ENCODE measurements around the gene MYBPC1. TPM values are rescaled to one million over a fixed set of nuclear protein-coding genes. Genes with fewer than 3 reads are reported as not detected.

The MYBPC1 gene
- total and polyA plus RNA-seq, 2 of the 13 experiments (the other 11 are each of a cell fraction or from before 2014, with no cell fraction given): 0.31 to 0.53 TPM

DNA sequence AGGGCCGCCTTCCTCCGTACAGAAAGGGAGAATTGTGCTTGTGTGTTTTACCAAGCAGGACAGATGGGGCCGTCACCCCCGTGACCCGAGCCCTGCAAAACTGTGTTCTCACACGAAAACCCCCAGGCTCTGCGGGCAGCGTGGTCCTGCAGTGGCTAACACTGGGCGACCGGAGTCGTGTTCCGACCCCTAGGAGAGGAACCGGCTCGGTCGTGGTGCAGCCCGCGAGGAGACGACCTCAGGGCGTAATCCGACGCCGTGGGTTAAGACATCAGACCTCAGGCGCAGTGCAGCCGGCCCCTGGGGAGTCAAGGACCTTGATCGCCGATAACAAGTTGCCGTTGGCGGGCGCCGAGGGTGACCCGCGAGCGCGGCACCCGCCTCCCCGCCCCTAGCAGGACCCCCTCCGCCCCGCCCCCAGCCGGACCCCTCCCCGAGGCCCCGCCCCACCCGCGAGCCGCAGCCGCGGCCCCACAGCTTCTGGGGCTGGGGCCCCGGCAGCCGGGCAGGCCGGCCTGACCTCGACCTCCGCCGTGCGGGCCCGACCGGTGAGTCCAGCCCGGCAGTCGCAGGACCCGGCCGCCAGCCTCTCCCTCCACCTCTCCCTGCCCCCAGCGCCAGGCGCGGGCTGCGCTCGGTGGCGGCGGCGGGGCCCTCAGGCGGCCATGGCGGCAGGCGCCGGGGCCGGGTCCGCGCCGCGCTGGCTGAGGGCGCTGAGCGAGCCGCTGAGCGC, 102.6 kb downstream of the MYBPC1 start, which contains the start of gene CHPT1 (continued):
- TF ChIP-seq, protein P1, sequence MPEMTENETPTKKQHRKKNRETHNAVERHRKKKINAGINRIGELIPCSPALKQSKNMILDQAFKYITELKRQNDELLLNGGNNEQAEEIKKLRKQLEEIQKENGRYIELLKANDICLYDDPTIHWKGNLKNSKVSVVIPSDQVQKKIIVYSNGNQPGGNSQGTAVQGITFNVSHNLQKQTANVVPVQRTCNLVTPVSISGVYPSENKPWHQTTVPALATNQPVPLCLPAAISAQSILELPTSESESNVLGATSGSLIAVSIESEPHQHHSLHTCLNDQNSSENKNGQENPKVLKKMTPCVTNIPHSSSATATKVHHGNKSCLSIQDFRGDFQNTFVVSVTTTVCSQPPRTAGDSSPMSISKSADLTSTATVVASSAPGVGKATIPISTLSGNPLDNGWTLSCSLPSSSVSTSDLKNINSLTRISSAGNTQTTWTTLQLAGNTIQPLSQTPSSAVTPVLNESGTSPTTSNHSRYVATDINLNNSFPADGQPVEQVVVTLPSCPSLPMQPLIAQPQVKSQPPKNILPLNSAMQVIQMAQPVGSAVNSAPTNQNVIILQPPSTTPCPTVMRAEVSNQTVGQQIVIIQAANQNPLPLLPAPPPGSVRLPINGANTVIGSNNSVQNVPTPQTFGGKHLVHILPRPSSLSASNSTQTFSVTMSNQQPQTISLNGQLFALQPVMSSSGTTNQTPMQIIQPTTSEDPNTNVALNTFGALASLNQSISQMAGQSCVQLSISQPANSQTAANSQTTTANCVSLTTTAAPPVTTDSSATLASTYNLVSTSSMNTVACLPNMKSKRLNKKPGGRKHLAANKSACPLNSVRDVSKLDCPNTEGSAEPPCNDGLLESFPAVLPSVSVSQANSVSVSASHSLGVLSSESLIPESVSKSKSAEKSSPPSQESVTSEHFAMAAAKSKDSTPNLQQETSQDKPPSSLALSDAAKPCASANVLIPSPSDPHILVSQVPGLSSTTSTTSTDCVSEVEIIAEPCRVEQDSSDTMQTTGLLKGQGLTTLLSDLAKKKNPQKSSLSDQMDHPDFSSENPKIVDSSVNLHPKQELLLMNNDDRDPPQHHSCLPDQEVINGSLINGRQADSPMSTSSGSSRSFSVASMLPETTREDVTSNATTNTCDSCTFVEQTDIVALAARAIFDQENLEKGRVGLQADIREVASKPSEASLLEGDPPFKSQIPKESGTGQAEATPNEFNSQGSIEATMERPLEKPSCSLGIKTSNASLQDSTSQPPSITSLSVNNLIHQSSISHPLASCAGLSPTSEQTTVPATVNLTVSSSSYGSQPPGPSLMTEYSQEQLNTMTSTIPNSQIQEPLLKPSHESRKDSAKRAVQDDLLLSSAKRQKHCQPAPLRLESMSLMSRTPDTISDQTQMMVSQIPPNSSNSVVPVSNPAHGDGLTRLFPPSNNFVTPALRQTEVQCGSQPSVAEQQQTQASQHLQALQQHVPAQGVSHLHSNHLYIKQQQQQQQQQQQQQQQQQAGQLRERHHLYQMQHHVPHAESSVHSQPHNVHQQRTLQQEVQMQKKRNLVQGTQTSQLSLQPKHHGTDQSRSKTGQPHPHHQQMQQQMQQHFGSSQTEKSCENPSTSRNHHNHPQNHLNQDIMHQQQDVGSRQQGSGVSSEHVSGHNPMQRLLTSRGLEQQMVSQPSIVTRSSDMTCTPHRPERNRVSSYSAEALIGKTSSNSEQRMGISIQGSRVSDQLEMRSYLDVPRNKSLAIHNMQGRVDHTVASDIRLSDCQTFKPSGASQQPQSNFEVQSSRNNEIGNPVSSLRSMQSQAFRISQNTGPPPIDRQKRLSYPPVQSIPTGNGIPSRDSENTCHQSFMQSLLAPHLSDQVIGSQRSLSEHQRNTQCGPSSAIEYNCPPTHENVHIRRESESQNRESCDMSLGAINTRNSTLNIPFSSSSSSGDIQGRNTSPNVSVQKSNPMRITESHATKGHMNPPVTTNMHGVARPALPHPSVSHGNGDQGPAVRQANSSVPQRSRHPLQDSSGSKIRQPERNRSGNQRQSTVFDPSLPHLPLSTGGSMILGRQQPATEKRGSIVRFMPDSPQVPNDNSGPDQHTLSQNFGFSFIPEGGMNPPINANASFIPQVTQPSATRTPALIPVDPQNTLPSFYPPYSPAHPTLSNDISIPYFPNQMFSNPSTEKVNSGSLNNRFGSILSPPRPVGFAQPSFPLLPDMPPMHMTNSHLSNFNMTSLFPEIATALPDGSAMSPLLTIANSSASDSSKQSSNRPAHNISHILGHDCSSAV (CRISPR knock-in tag; IDR thresholded peaks at IDR 0.05; ENCODE audit: borderline replicate concordance): no peak
- no peak for TF ChIP-seq ZFAT (CRISPR knock-in tag; conservative IDR thresholded peaks at IDR 0.05)
- TF ChIP-seq, protein P2, sequence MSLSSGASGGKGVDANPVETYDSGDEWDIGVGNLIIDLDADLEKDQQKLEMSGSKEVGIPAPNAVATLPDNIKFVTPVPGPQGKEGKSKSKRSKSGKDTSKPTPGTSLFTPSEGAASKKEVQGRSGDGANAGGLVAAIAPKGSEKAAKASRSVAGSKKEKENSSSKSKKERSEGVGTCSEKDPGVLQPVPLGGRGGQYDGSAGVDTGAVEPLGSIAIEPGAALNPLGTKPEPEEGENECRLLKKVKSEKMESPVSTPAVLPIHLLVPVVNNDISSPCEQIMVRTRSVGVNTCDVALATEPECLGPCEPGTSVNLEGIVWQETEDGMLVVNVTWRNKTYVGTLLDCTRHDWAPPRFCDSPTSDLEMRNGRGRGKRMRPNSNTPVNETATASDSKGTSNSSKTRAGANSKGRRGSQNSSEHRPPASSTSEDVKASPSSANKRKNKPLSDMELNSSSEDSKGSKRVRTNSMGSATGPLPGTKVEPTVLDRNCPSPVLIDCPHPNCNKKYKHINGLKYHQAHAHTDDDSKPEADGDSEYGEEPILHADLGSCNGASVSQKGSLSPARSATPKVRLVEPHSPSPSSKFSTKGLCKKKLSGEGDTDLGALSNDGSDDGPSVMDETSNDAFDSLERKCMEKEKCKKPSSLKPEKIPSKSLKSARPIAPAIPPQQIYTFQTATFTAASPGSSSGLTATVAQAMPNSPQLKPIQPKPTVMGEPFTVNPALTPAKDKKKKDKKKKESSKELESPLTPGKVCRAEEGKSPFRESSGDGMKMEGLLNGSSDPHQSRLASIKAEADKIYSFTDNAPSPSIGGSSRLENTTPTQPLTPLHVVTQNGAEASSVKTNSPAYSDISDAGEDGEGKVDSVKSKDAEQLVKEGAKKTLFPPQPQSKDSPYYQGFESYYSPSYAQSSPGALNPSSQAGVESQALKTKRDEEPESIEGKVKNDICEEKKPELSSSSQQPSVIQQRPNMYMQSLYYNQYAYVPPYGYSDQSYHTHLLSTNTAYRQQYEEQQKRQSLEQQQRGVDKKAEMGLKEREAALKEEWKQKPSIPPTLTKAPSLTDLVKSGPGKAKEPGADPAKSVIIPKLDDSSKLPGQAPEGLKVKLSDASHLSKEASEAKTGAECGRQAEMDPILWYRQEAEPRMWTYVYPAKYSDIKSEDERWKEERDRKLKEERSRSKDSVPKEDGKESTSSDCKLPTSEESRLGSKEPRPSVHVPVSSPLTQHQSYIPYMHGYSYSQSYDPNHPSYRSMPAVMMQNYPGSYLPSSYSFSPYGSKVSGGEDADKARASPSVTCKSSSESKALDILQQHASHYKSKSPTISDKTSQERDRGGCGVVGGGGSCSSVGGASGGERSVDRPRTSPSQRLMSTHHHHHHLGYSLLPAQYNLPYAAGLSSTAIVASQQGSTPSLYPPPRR (CRISPR knock-in tag; IDR thresholded peaks at IDR 0.05; ENCODE audit: borderline replicate concordance): no peak
- 0 out of 2 replicates have a peak, but pooled peaks have one; percentile 6 for TF ChIP-seq ZNF121 (CRISPR knock-in tag; IDR thresholded peaks at IDR 0.05)
- no peak for TF ChIP-seq SMAD1 (CRISPR knock-in tag; IDR thresholded peaks at IDR 0.05; ENCODE audit: borderline replicate concordance, low read depth)
- TF ChIP-seq, protein P3, sequence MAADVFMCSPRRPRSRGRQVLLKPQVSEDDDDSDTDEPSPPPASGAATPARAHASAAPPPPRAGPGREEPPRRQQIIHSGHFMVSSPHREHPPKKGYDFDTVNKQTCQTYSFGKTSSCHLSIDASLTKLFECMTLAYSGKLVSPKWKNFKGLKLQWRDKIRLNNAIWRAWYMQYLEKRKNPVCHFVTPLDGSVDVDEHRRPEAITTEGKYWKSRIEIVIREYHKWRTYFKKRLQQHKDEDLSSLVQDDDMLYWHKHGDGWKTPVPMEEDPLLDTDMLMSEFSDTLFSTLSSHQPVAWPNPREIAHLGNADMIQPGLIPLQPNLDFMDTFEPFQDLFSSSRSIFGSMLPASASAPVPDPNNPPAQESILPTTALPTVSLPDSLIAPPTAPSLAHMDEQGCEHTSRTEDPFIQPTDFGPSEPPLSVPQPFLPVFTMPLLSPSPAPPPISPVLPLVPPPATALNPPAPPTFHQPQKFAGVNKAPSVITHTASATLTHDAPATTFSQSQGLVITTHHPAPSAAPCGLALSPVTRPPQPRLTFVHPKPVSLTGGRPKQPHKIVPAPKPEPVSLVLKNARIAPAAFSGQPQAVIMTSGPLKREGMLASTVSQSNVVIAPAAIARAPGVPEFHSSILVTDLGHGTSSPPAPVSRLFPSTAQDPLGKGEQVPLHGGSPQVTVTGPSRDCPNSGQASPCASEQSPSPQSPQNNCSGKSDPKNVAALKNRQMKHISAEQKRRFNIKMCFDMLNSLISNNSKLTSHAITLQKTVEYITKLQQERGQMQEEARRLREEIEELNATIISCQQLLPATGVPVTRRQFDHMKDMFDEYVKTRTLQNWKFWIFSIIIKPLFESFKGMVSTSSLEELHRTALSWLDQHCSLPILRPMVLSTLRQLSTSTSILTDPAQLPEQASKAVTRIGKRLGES (CRISPR knock-in tag; IDR thresholded peaks at IDR 0.05; ENCODE audit: borderline replicate concordance): no peak
- TF ChIP-seq ZNF431 (CRISPR knock-in tag; IDR thresholded peaks at IDR 0.05; ENCODE audit: borderline replicate concordance, low read depth): no peak
- TF ChIP-seq KDM4B (CRISPR knock-in tag; IDR thresholded peaks at IDR 0.05): no peak
- TF ChIP-seq NFKBIZ (CRISPR knock-in tag; IDR thresholded peaks at IDR 0.05): no peak
- TF ChIP-seq, protein P4, sequence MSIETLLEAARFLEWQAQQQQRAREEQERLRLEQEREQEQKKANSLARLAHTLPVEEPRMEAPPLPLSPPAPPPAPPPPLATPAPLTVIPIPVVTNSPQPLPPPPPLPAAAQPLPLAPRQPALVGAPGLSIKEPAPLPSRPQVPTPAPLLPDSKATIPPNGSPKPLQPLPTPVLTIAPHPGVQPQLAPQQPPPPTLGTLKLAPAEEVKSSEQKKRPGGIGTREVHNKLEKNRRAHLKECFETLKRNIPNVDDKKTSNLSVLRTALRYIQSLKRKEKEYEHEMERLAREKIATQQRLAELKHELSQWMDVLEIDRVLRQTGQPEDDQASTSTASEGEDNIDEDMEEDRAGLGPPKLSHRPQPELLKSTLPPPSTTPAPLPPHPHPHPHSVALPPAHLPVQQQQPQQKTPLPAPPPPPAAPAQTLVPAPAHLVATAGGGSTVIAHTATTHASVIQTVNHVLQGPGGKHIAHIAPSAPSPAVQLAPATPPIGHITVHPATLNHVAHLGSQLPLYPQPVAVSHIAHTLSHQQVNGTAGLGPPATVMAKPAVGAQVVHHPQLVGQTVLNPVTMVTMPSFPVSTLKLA (IDR thresholded peaks at IDR 0.05): no peak
